Uterus (tissue), 2 donors: ENCODE results near the gene CAMK1D.

ENCODE experiments used
- CTCF ChIP-seq, 4 experiments: fragments of 200-600 bp in 2 of 4; fragments of 450-650 bp in 2 of 4; sonication (generic) in 2 of 4; IDR thresholded peaks; one replicate each; pipeline ENCODE4 v1.5.1; 2016 to 2019; ENCODE audit warnings: antibody characterized with exemption in 4 of 4, mild to moderate bottlenecking in 2 of 4, moderate library complexity in 1 of 4
- POLR2A ChIP-seq, 2 donors: fragments of 450-650 bp; IDR thresholded peaks; one replicate each; pipeline ENCODE4 v1.6.1; 2016; ENCODE audit warnings: antibody characterized with exemption in 2 of 2, mild to moderate bottlenecking in 1 of 2, moderate library complexity in 1 of 2

GRCh38 chr10:12396567-12396966 is 47.2 kb downstream of the CAMK1D start:
- TF ChIP-seq CTCF (IDR thresholded peaks at IDR 0.05), result no peak
- TF ChIP-seq POLR2A (IDR thresholded peaks at IDR 0.05), result no peak
